WTC11 (cell line): ENCODE measurements around the gene SMDT1. TPM values are rescaled to one million over a fixed set of nuclear protein-coding genes. Genes with fewer than 3 reads are reported as not detected.
A peak's percentile ranks its signal among the peaks of the same experiment; 100 is the strongest.

Experiments
- ATAC-seq: fragments of 200-7000 bp; cut with Tn5 transposase; 2 replicates; pipeline ENCODE4 v1.10.0; 2021; ENCODE audit warnings: mild to moderate bottlenecking, moderate library complexity
- CTCF ChIA-PET: fragments of 300-600 bp; sonication (Branson Sonifier 250); formaldehyde crosslinking; loops from one replicate; lab custom pipeline; 2021; ENCODE audit warnings: antibody characterized with exemption; lab: Charles Lee
- POLR2A ChIA-PET: fragments of 350-600 bp; sonication (Branson Sonifier 250); formaldehyde crosslinking; loops from one replicate; lab custom pipeline; 2021; ENCODE audit warnings: antibody characterized with exemption; lab: Charles Lee
- DNase-seq: peaks from one replicate; pipeline ENCODE4 v3.0.0; 2021; ENCODE audit warnings: low spot score
- H3K27ac Mint-ChIP-seq: 2 replicates; pipeline ENCODE4 v1.8.0; 2021; ENCODE audit warnings: mixed read lengths
- H3K27me3 Mint-ChIP-seq: 2 replicates; pipeline ENCODE4 v1.8.0; 2021; ENCODE audit warnings: low read depth, mild to moderate bottlenecking, moderate library complexity, mixed read lengths
- H3K36me3 Mint-ChIP-seq: 2 replicates; pipeline ENCODE4 v1.8.0; 2021; ENCODE audit warnings: mixed read lengths
- H3K4me1 Mint-ChIP-seq: 2 replicates; pipeline ENCODE4 v1.8.0; 2022; ENCODE audit warnings: mixed read lengths
- H3K4me3 Mint-ChIP-seq: 2 replicates; pipeline ENCODE4 v1.8.0; 2021; ENCODE audit warnings: mild to moderate bottlenecking, moderate library complexity, mixed read lengths
- H3K9me3 Mint-ChIP-seq: 2 replicates; pipeline ENCODE4 v1.8.0; 2021; ENCODE audit warnings: mixed read lengths
- CBFB ChIP-seq: sonication (generic); formaldehyde crosslinking; IDR thresholded peaks from 2 replicates; pipeline ENCODE4 v1.8.1; 2022; ENCODE audit warnings: mild to moderate bottlenecking, low read depth, missing genetic modification reagents
- CREB1 ChIP-seq: sonication (generic); formaldehyde crosslinking; IDR thresholded peaks from 2 replicates; pipeline ENCODE4 v1.8.0; 2023; ENCODE audit warnings: mild to moderate bottlenecking, missing genetic modification reagents
- CREM ChIP-seq: sonication (generic); formaldehyde crosslinking; IDR thresholded peaks from 2 replicates; pipeline ENCODE4 v1.8.1; 2022; ENCODE audit warnings: mild to moderate bottlenecking, missing genetic modification reagents, moderate library complexity
- ELF4 ChIP-seq: sonication (generic); formaldehyde crosslinking; IDR thresholded peaks from 2 replicates; pipeline ENCODE4 v1.8.1; 2022; ENCODE audit warnings: low read depth, mild to moderate bottlenecking, moderate library complexity, missing genetic modification reagents
- ESRRA ChIP-seq: sonication (generic); formaldehyde crosslinking; IDR thresholded peaks from 2 replicates; pipeline ENCODE4 v1.8.1; 2022; ENCODE audit warnings: mild to moderate bottlenecking, missing genetic modification reagents, borderline replicate concordance
- ETV6 ChIP-seq: sonication (generic); formaldehyde crosslinking; IDR thresholded peaks from 2 replicates; pipeline ENCODE4 v1.8.1; 2022; ENCODE audit warnings: mild to moderate bottlenecking, missing genetic modification reagents
- JAZF1 ChIP-seq: fragments of 250-450 bp; sonication (Bioruptor Pico); IDR thresholded peaks from 2 replicates; pipeline ENCODE4 v1.9.0; 2021; ENCODE audit warnings: moderate library complexity, mild to moderate bottlenecking, inconsistent platforms
- JUN ChIP-seq: sonication (generic); formaldehyde crosslinking; IDR thresholded peaks from 2 replicates; pipeline ENCODE4 v1.8.0; 2023; ENCODE audit warnings: mild to moderate bottlenecking, missing genetic modification reagents
- NFATC4 ChIP-seq: fragments of 250-450 bp; sonication (Bioruptor Pico); IDR thresholded peaks from 2 replicates; pipeline ENCODE4 v1.9.0; 2021; ENCODE audit warnings: mild to moderate bottlenecking
- NR1H2 ChIP-seq: sonication (generic); formaldehyde crosslinking; IDR thresholded peaks from 2 replicates; pipeline ENCODE4 v1.9.0; 2021; ENCODE audit warnings: mild to moderate bottlenecking, moderate library complexity, missing genetic modification reagents
- NR2C2 ChIP-seq: sonication (generic); formaldehyde crosslinking; IDR thresholded peaks from 2 replicates; pipeline ENCODE4 v1.8.0; 2022; ENCODE audit warnings: mild to moderate bottlenecking, missing genetic modification reagents
- SOX15 ChIP-seq: fragments of 250-450 bp; sonication (Bioruptor Pico); IDR thresholded peaks from 2 replicates; pipeline ENCODE4 v1.9.0; 2021; ENCODE audit warnings: mild to moderate bottlenecking
- SP1 ChIP-seq: sonication (generic); formaldehyde crosslinking; conservative IDR thresholded peaks from 2 replicates; pipeline ENCODE4 v1.8.1; 2022; ENCODE audit warnings: missing genetic modification reagents
- ZBTB21 ChIP-seq: sonication (generic); formaldehyde crosslinking; IDR thresholded peaks from 2 replicates; pipeline ENCODE4 v1.8.1; 2023; ENCODE audit warnings: mild to moderate bottlenecking, missing genetic modification reagents, borderline replicate concordance
- ZNF232 ChIP-seq: sonication (generic); formaldehyde crosslinking; IDR thresholded peaks from 2 replicates; pipeline ENCODE4 v1.8.0; 2022; ENCODE audit warnings: mild to moderate bottlenecking, missing genetic modification reagents
- ZNF396 ChIP-seq: fragments of 250-450 bp; sonication (Bioruptor Pico); IDR thresholded peaks from 2 replicates; pipeline ENCODE4 v1.8.0; 2021; ENCODE audit warnings: mild to moderate bottlenecking, moderate library complexity, borderline replicate concordance
- ZNF416 ChIP-seq: fragments of 250-450 bp; sonication (Bioruptor Pico); IDR thresholded peaks from 2 replicates; pipeline ENCODE4 v1.9.0; 2021; ENCODE audit warnings: mild to moderate bottlenecking, inconsistent platforms
- total RNA-seq: library from RNA; stranded (reverse); gene quantifications from 3 replicates; pipeline ENCODE4 v1.2.3, GENCODE V29; 2021
- TF ChIP-seq, protein P1 (sequence below): sonication (generic); formaldehyde crosslinking; conservative IDR thresholded peaks from 2 replicates; pipeline ENCODE4 v1.8.1; 2023; ENCODE audit warnings: mild to moderate bottlenecking, low read depth, missing genetic modification reagents, moderate library complexity
- TF ChIP-seq, protein P2 (sequence below): sonication (generic); formaldehyde crosslinking; IDR thresholded peaks from 2 replicates; pipeline ENCODE4 v1.8.1; 2023; ENCODE audit warnings: mild to moderate bottlenecking, missing genetic modification reagents
- TF ChIP-seq, protein P3 (sequence below): fragments of 250-450 bp; sonication (Bioruptor Pico); IDR thresholded peaks from 2 replicates; pipeline ENCODE4 v1.9.0; 2021; ENCODE audit warnings: moderate library complexity, mild to moderate bottlenecking, inconsistent platforms, borderline replicate concordance
- TF ChIP-seq, protein P4 (sequence below): sonication (generic); formaldehyde crosslinking; IDR thresholded peaks from 2 replicates; pipeline ENCODE4 v1.8.0; 2022; ENCODE audit warnings: mild to moderate bottlenecking, missing genetic modification reagents
- TF ChIP-seq, protein P5 (sequence below): sonication (generic); formaldehyde crosslinking; IDR thresholded peaks from 2 replicates; pipeline ENCODE4 v1.8.0; 2022; ENCODE audit warnings: mild to moderate bottlenecking, missing genetic modification reagents
- TF ChIP-seq, protein P6 (sequence below): sonication (generic); formaldehyde crosslinking; IDR thresholded peaks from 2 replicates; pipeline ENCODE4 v1.8.1; 2022; ENCODE audit warnings: low read depth, mild to moderate bottlenecking, moderate library complexity, missing genetic modification reagents, borderline replicate concordance
- TF ChIP-seq, protein P7 (sequence below): sonication (generic); formaldehyde crosslinking; IDR thresholded peaks from 2 replicates; pipeline ENCODE4 v1.8.1; 2022; ENCODE audit warnings: mild to moderate bottlenecking, moderate library complexity, missing genetic modification reagents

Gene SMDT1
- total RNA-seq, 1 experiment from 2014 or later: 39.9 TPM

DNA sequence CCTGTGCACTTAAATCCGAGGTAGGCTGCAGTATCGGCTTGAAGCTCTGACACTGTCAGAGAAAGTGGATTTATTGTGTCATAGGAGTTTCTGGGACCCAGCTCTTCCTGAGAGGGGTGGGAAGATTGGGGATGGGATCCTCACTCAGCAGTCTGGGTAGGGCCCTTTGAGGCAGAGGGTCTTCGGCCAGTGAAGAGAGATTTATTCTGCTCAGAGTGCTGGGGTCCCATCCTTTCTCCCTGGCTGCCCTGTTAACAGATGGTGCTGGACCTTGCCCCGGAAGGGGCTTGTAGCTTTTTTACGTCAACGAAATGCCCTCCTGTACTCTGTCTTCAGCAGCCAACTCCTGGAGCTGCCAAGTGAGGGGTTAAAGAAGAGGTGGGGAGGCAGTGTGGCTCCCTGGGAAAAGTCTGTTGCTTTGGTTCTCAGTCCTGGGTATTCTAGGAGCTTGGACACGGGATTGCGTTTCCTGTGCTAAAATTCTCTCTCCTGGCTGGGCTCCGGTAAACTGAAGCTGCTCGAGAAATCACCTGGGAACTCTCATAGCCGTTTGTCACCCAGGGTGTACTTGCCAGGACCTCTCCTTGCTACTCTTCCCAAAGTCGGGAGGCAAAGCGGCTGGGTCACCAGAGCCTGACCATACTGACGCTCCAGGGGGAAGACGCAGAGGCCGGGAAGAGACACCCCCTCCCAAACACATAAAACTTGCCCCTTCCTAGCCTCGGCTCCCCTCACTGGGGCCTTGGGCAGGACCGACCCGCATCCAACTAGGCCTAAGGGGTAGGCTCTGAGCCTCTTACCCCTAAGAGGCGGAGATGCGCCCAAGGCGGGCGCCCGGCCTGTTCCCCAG, 806 bp upstream of the SMDT1 start (continued):
- TF ChIP-seq, protein P1, sequence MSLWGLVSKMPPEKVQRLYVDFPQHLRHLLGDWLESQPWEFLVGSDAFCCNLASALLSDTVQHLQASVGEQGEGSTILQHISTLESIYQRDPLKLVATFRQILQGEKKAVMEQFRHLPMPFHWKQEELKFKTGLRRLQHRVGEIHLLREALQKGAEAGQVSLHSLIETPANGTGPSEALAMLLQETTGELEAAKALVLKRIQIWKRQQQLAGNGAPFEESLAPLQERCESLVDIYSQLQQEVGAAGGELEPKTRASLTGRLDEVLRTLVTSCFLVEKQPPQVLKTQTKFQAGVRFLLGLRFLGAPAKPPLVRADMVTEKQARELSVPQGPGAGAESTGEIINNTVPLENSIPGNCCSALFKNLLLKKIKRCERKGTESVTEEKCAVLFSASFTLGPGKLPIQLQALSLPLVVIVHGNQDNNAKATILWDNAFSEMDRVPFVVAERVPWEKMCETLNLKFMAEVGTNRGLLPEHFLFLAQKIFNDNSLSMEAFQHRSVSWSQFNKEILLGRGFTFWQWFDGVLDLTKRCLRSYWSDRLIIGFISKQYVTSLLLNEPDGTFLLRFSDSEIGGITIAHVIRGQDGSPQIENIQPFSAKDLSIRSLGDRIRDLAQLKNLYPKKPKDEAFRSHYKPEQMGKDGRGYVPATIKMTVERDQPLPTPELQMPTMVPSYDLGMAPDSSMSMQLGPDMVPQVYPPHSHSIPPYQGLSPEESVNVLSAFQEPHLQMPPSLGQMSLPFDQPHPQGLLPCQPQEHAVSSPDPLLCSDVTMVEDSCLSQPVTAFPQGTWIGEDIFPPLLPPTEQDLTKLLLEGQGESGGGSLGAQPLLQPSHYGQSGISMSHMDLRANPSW (CRISPR knock-in tag): no peak
- TF ChIP-seq SP1 (CRISPR knock-in tag): no peak
- no peak for TF ChIP-seq JAZF1 (CRISPR knock-in tag)
- no peak for TF ChIP-seq ELF4 (CRISPR knock-in tag)
- no peak for TF ChIP-seq NFATC4
- TF ChIP-seq, protein P2, sequence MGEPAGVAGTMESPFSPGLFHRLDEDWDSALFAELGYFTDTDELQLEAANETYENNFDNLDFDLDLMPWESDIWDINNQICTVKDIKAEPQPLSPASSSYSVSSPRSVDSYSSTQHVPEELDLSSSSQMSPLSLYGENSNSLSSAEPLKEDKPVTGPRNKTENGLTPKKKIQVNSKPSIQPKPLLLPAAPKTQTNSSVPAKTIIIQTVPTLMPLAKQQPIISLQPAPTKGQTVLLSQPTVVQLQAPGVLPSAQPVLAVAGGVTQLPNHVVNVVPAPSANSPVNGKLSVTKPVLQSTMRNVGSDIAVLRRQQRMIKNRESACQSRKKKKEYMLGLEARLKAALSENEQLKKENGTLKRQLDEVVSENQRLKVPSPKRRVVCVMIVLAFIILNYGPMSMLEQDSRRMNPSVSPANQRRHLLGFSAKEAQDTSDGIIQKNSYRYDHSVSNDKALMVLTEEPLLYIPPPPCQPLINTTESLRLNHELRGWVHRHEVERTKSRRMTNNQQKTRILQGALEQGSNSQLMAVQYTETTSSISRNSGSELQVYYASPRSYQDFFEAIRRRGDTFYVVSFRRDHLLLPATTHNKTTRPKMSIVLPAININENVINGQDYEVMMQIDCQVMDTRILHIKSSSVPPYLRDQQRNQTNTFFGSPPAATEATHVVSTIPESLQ (CRISPR knock-in tag): no peak
- no peak for TF ChIP-seq CBFB (CRISPR knock-in tag)
- TF ChIP-seq ZNF232 (CRISPR knock-in tag): no peak
- TF ChIP-seq ETV6 (CRISPR knock-in tag): no peak
- TF ChIP-seq ZNF416 (CRISPR knock-in tag): no peak
- TF ChIP-seq, all 79 proteins: peak for 0

DNA sequence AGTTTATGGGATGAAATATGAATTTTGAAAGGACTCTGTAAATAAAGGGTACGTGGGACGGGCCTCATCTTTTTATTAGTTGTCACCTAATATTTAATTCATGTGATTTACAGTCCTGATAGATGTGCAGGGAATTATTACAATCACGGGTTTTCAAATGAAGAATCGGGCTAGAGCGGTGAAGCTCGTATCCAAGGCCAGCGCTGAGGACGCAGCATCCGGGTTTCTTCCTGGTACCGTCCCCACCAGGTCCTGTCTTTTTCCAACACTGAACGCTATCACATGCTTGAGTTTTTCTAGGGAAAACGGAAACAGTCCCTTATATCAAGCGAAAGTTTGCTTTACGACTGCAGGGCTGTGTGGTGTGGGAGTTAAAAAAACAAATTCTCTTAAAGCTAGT, 787 bp downstream of the SMDT1 start:
- H3K4me3 Mint-ChIP-seq: peak overlapping the region; percentile 95
- DNase-seq (no peak), ATAC-seq (no peak)
- H3K27ac Mint-ChIP-seq: peak overlapping the region; percentile 88
- H3K27me3 Mint-ChIP-seq: no peaks in the 10 kb centered on the region
- ChIA-PET CTCF (interaction anchor here (1.1 to 3.8 kb wide), 5 partner anchors 11 to 248 kb away, joined by 3 to 27 read pairs (median 4); partner anchors contain the start of genes NDUFA6 and SREBF2), POLR2A (interaction anchor here (1.0 to 3.1 kb wide), 3 partner anchors 10 to 383 kb away, joined by 3 to 16 read pairs (median 3); partner anchors contain the start of gene NDUFA6)
- peaks cover 20% of the 10 kb centered on the region for H3K4me1 Mint-ChIP-seq
- peaks cover 11% of the 10 kb centered on the region for H3K36me3 Mint-ChIP-seq
- no peaks in the 10 kb centered on the region for H3K9me3 Mint-ChIP-seq
- TF ChIP-seq, protein P3, sequence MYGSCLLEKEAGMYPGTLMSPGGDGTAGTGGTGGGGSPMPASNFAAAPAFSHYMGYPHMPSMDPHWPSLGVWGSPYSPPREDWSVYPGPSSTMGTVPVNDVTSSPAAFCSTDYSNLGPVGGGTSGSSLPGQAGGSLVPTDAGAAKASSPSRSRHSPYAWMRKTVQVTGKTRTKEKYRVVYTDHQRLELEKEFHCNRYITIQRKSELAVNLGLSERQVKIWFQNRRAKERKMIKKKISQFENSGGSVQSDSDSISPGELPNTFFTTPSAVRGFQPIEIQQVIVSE: no peak
- TF ChIP-seq, protein P4, sequence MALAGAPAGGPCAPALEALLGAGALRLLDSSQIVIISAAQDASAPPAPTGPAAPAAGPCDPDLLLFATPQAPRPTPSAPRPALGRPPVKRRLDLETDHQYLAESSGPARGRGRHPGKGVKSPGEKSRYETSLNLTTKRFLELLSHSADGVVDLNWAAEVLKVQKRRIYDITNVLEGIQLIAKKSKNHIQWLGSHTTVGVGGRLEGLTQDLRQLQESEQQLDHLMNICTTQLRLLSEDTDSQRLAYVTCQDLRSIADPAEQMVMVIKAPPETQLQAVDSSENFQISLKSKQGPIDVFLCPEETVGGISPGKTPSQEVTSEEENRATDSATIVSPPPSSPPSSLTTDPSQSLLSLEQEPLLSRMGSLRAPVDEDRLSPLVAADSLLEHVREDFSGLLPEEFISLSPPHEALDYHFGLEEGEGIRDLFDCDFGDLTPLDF (CRISPR knock-in tag): no peak
- TF ChIP-seq SOX15 (CRISPR knock-in tag) (no peak), CREM (CRISPR knock-in tag) (no peak), NR2C2 (CRISPR knock-in tag) (no peak), CREB1 (CRISPR knock-in tag) (no peak), JUN (CRISPR knock-in tag) (no peak)

DNA sequence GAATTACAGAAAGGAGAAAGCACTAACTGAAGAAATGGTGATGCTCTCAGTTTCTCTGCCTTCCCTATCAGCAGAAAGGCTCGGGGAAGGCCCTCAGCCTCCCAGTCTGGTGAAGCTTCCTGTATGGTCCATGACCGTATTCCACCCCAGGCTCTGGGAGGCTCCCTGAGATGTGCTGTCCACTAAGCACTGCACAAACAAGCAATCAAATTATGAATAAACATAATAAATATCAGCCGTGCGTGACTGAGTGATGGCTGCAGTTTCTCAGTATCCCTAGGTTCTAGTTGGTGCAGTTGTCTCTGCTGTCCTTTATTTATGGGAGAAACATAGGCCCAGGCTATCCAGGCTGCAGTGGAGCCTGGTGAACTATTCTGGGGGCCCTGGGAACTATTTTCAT, 3.6 kb downstream of the SMDT1 start:
- H3K27me3 Mint-ChIP-seq: no peaks in the 10 kb centered on the region
- ChIA-PET CTCF (no interaction called here), POLR2A (interaction anchor here (0.7 kb wide), 1 partner anchor 13 kb away, joined by 3 read pairs; no protein-coding TSS in a partner anchor)
- no peak overlapping the region for H3K27ac Mint-ChIP-seq
- TF ChIP-seq ZNF396 (CRISPR knock-in tag) (no peak), NR1H2 (CRISPR knock-in tag) (no peak), ZBTB21 (CRISPR knock-in tag) (no peak), ESRRA (CRISPR knock-in tag) (no peak)
- TF ChIP-seq, protein P5, sequence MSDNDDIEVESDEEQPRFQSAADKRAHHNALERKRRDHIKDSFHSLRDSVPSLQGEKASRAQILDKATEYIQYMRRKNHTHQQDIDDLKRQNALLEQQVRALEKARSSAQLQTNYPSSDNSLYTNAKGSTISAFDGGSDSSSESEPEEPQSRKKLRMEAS (CRISPR knock-in tag): no peak
- TF ChIP-seq, protein P6, sequence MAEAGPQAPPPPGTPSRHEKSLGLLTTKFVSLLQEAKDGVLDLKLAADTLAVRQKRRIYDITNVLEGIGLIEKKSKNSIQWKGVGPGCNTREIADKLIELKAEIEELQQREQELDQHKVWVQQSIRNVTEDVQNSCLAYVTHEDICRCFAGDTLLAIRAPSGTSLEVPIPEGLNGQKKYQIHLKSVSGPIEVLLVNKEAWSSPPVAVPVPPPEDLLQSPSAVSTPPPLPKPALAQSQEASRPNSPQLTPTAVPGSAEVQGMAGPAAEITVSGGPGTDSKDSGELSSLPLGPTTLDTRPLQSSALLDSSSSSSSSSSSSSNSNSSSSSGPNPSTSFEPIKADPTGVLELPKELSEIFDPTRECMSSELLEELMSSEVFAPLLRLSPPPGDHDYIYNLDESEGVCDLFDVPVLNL (CRISPR knock-in tag): no peak
- TF ChIP-seq, protein P7, sequence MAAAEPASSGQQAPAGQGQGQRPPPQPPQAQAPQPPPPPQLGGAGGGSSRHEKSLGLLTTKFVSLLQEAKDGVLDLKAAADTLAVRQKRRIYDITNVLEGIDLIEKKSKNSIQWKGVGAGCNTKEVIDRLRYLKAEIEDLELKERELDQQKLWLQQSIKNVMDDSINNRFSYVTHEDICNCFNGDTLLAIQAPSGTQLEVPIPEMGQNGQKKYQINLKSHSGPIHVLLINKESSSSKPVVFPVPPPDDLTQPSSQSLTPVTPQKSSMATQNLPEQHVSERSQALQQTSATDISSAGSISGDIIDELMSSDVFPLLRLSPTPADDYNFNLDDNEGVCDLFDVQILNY (CRISPR knock-in tag): no peak
- no peak for ATAC-seq
- peaks cover 20% of the 10 kb centered on the region for H3K4me1 Mint-ChIP-seq
- H3K36me3 Mint-ChIP-seq: peaks cover 32% of the 10 kb centered on the region
- H3K9me3 Mint-ChIP-seq: no peaks in the 10 kb centered on the region
- DNase-seq: no peak
- H3K4me3 Mint-ChIP-seq: no peak overlapping the region
